Osteocyte (in vitro differentiated cells): ENCODE results near the gene DYNLT5. TPM values are rescaled to one million over a fixed set of nuclear protein-coding genes. Genes with fewer than 3 reads are reported as not detected.

Experiments
- DNase-seq: peaks from one replicate; pipeline ENCODE4 v3.0.0; 2021; ENCODE audit warnings: mixed read lengths; ENCODE audit not compliant: unreplicated experiment; ENCODE audit errors: extremely low spot score
- H3K27ac Mint-ChIP-seq: one replicate; pipeline ENCODE4 v1.8.0; 2021; ENCODE audit warnings: mild to moderate bottlenecking, mixed read lengths; ENCODE audit not compliant: unreplicated experiment
- H3K27me3 Mint-ChIP-seq: one replicate; pipeline ENCODE4 v1.8.0; 2021; ENCODE audit warnings: mixed read lengths; ENCODE audit not compliant: unreplicated experiment
- H3K36me3 Mint-ChIP-seq: one replicate; pipeline ENCODE4 v1.8.0; 2021; ENCODE audit warnings: mixed read lengths; ENCODE audit not compliant: unreplicated experiment
- H3K4me1 Mint-ChIP-seq: one replicate; pipeline ENCODE4 v1.8.0; 2021; ENCODE audit warnings: mixed read lengths; ENCODE audit not compliant: unreplicated experiment
- H3K4me3 Mint-ChIP-seq: one replicate; pipeline ENCODE4 v1.8.0; 2021; ENCODE audit warnings: mild to moderate bottlenecking, moderate library complexity, mixed read lengths; ENCODE audit not compliant: unreplicated experiment
- H3K9me3 Mint-ChIP-seq: one replicate; pipeline ENCODE4 v1.8.0; 2021; ENCODE audit warnings: mixed read lengths; ENCODE audit not compliant: unreplicated experiment
- total RNA-seq: library from RNA; stranded (reverse); gene quantifications from 2 replicates; pipeline ENCODE4 v1.2.1, GENCODE V29; 2021
- TF ChIP-seq, protein P1 (sequence below): fragments of 200-600 bp; sonication (generic); IDR thresholded peaks from 2 replicates; pipeline ENCODE4 v1.5.0; 2021; ENCODE audit warnings: antibody characterized with exemption, mild to moderate bottlenecking, moderate library complexity

Gene DYNLT5
- total RNA-seq, 1 donor from 2014 or later: 0.35 TPM

DNA sequence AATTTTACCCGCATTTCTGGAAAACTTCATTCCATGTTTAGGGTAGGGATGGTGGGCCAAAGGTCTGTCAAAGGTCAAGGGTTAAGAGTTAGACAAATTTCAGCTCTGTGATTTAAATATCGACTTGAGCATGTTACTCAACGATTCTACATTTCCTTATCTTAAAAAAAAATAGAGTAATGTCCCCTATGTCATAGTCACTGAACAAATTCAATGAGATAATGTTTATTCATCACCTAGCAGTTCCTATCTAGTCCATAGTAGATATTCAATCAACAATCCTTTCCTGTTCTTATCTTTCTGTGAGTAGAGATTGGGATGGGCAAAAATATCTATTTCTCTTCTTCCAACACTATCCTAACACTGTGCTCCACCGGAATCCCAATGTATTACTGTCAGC is 1.1 kb upstream of the DYNLT5 start:
- H3K27ac Mint-ChIP-seq: no peak overlapping the region
- TF ChIP-seq, protein P1, sequence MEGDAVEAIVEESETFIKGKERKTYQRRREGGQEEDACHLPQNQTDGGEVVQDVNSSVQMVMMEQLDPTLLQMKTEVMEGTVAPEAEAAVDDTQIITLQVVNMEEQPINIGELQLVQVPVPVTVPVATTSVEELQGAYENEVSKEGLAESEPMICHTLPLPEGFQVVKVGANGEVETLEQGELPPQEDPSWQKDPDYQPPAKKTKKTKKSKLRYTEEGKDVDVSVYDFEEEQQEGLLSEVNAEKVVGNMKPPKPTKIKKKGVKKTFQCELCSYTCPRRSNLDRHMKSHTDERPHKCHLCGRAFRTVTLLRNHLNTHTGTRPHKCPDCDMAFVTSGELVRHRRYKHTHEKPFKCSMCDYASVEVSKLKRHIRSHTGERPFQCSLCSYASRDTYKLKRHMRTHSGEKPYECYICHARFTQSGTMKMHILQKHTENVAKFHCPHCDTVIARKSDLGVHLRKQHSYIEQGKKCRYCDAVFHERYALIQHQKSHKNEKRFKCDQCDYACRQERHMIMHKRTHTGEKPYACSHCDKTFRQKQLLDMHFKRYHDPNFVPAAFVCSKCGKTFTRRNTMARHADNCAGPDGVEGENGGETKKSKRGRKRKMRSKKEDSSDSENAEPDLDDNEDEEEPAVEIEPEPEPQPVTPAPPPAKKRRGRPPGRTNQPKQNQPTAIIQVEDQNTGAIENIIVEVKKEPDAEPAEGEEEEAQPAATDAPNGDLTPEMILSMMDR: no peak
- DNase-seq: no peak
- H3K9me3 Mint-ChIP-seq: no peaks in the 10 kb centered on the region
- no peaks in the 10 kb centered on the region for H3K27me3 Mint-ChIP-seq
- peaks cover 40% of the 10 kb centered on the region for H3K4me1 Mint-ChIP-seq
- H3K4me3 Mint-ChIP-seq: no peak overlapping the region
- H3K36me3 Mint-ChIP-seq: no peaks in the 10 kb centered on the region

DNA sequence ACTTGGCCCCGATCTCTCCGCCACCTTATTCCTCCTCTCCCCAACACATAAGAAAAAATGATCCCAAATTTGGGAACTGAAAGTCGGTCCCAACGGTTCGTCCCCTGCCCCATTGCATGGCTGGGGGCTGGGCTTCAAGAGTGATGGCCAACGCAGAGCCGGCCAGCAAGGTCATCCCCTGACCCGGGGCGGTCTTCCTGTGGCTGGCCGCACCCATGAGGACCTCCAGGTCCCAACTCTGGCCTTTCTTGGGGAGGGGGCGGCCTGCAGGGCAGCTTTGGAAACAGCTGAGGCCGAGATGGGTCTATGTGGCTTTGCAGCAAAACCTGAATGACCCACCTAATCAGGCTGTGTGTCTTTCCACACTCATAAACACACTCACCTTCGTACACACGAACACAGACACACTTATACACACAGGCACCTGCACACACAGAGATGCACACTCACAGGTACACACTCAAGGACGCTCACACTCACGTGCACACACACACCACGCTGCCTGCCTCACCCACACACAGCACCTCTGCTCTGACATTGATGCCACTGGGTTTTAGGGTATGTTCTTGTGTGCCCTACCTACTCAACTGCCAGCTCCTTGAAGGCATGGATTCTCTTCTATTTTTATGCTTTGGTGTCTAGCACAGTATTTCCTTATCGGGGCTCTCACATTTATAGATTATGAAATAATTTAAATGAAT is 562 bp downstream of the DYNLT5 start:
- DNase-seq: no peak
- peaks cover 24% of the 10 kb centered on the region for H3K4me1 Mint-ChIP-seq
- no peaks in the 10 kb centered on the region for H3K36me3 Mint-ChIP-seq
- TF ChIP-seq, protein P1: no peak
- H3K27ac Mint-ChIP-seq: no peak overlapping the region
- no peaks in the 10 kb centered on the region for H3K27me3 Mint-ChIP-seq
- H3K4me3 Mint-ChIP-seq: peak overlapping the region; percentile 53
- H3K9me3 Mint-ChIP-seq: no peaks in the 10 kb centered on the region

DNA sequence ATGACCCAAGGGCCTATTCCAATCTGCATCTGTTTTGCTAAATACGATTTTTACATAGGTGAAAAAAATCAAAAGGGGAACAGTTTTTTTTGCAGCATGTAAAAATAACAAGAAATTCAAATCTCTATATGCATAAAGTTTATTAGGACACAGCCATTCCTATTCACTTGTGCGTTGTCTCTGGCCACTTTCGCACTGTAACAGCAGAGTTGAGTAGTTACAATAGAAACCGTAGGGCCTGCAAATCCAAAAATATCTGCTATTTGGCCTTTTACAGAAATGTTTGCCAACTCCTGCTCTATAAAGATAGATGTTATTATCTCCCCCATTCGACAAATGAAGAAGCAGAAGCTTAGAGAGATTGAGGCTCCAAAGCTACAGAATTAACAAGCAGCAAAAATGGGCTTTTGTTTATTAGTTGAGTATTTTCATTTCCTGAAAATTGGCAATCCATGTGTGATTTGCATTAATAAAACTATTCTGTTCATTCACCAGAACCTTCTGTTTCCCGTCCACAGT is 5.5 kb downstream of the DYNLT5 start:
- Mint-ChIP-seq H3K36me3 (no peaks in the 10 kb centered on the region), H3K9me3 (no peaks in the 10 kb centered on the region), H3K27ac (no peak overlapping the region), H3K4me3 (no peak overlapping the region), H3K4me1 (peaks cover 3% of the 10 kb centered on the region), H3K27me3 (no peaks in the 10 kb centered on the region)
- TF ChIP-seq, protein P1: no peak
- DNase-seq: no peak

DNA sequence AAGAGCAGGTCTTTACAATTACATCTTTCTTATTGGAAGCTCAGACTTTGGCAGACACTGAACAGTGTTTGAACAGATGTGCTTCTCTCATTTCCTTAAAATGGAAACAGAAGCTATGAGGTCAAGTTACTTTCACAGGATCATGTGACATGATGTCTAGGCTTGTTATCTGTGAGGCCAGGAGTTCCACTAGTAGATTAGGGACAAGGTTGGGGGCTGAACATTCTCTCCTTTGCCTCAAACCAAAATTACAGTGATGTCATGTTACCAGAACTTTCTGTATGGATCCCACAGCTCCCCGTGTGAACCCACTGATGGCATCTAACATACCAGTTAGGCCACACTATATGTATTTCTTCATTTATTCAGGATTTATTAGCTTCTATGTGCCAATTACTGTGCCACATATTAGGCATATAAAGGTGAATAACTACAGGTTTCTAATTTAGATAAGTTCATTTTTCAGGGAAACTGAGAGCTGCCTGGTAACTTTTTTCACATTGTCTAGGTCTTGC is 6.0 kb downstream of the DYNLT5 start:
- Mint-ChIP-seq H3K4me3 (no peak overlapping the region), H3K4me1 (no peaks in the 10 kb centered on the region), H3K36me3 (no peaks in the 10 kb centered on the region), H3K9me3 (no peaks in the 10 kb centered on the region), H3K27me3 (no peaks in the 10 kb centered on the region), H3K27ac (no peak overlapping the region)
- no peak for DNase-seq
- TF ChIP-seq, protein P1: no peak

DNA sequence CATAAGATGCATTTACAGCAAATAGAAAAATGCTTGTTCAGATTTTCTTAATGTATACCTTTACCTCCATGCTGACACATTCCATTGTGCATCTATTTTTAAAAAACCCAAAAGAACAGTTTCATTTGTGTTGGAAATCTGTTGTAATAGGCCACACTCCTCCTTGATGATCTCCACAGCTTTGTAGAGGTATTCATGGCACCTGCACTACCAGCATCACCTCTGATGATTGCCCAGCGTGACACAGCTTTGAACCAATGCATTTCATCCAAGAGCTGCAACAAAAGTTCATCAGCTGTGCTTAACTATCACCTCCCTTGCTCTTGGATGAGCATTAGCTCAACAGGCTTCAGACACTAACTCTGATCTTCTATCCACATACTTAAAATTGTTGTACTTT is 8.2 kb downstream of the DYNLT5 start:
- Mint-ChIP-seq H3K27me3 (no peaks in the 10 kb centered on the region), H3K27ac (no peak overlapping the region), H3K4me1 (no peaks in the 10 kb centered on the region), H3K4me3 (no peak overlapping the region), H3K36me3 (no peaks in the 10 kb centered on the region), H3K9me3 (no peaks in the 10 kb centered on the region)
- TF ChIP-seq, protein P1: no peak
- no peak for DNase-seq
